Naive thymus-derived CD8-positive, alpha-beta T cell (primary cell): ENCODE results near the gene PIN1. TPM values are rescaled to one million over a fixed set of nuclear protein-coding genes. Genes with fewer than 3 reads are reported as not detected.
A peak's percentile ranks its signal among the peaks of the same experiment; 100 is the strongest.
"Not testable (repeated sequence)": the region's sequence is repeated elsewhere in the genome, so short reads cannot be mapped to it uniquely, and the experiment has no call there.

Experiments used
- ATAC-seq, 2 donors: fragments of 150-1000 bp; cut with Tn5 transposase in 1 of 2; sonication (Bioruptor Pico), chemical (Tn5 transposase) in 1 of 2; 1 replicate in 1 of 2; 2 replicates in 1 of 2; pipeline ENCODE4 v1.10.0; 2021; ENCODE audit warnings: mild to moderate bottlenecking in 2 of 2, moderate library complexity in 2 of 2
- POLR2A ChIA-PET: fragments of 350-600 bp; sonication (Branson Sonifier 250); formaldehyde crosslinking; loops from one replicate; lab custom pipeline; 2021; ENCODE audit warnings: antibody characterized with exemption; lab: Charles Lee
- DNase-seq, 10 donors: peaks; one replicate each; pipeline versions ENCODE4 v3.0.0 to v3.0.0-alpha.2; 2020 to 2022
- H3K27ac Mint-ChIP-seq, 10 donors: one replicate each; pipeline ENCODE4 v1.8.0; 2020 to 2022; ENCODE audit warnings: mild to moderate bottlenecking in 10 of 10, mixed read lengths in 10 of 10, moderate library complexity in 4 of 10, inconsistent platforms in 1 of 10
- H3K27me3 Mint-ChIP-seq, 5 donors: one replicate each; pipeline ENCODE4 v1.8.0; 2021 to 2022; ENCODE audit warnings: mixed read lengths in 5 of 5
- H3K36me3 Mint-ChIP-seq, 3 donors: one replicate each; pipeline ENCODE4 v1.8.0; 2020 to 2022; ENCODE audit warnings: mixed read lengths in 3 of 3, mild to moderate bottlenecking in 2 of 3, inconsistent platforms in 1 of 3
- H3K4me1 Mint-ChIP-seq, 4 donors: one replicate each; pipeline ENCODE4 v1.8.0; 2021 to 2022; ENCODE audit warnings: mixed read lengths in 4 of 4
- H3K4me3 Mint-ChIP-seq, 10 donors: one replicate each; pipeline ENCODE4 v1.8.0; 2020 to 2022; ENCODE audit warnings: mild to moderate bottlenecking in 10 of 10, mixed read lengths in 10 of 10, moderate library complexity in 6 of 10, inconsistent platforms in 1 of 10
- H3K9me3 Mint-ChIP-seq, 9 donors: one replicate each; pipeline ENCODE4 v1.8.0; 2020 to 2022; ENCODE audit warnings: mixed read lengths in 9 of 9, mild to moderate bottlenecking in 3 of 9, inconsistent platforms in 1 of 9, moderate library complexity in 1 of 9
- polyA plus RNA-seq, 3 donors: library from polyadenylated mRNA; unstranded; fragments of 300-500 nt; fragmentation: Illumina TruSeq; gene quantifications; one replicate each; pipeline ENCODE4 v1.2.3, GENCODE V29; 2021
- total RNA-seq, 8 experiments: library from RNA in 2 of 8; stranded (reverse) in 2 of 8; gene quantifications; one replicate each; pipeline ENCODE4 v1.2.3 and lab custom pipeline; 2021 to 2026

Gene PIN1
- total and polyA plus RNA-seq, 5 experiments from 2014 or later, result 63.3 to 126 (median 85.3) TPM

- H3K4me1 Mint-ChIP-seq, result peaks cover 10 to 53% (median 26%) of the 10 kb centered on the region in 4 donors
- POLR2A ChIA-PET, H3K27ac Mint-ChIP-seq, H3K4me3 Mint-ChIP-seq, H3K9me3 Mint-ChIP-seq, DNase-seq, H3K27me3 Mint-ChIP-seq, ATAC-seq: not testable (repeated sequence)
- peaks cover 0 to 70% (median 24%) of the 10 kb centered on the region in 3 donors for H3K36me3 Mint-ChIP-seq
Observed at GRCh38 chr19:9843626-9844273, 8.6 kb downstream of the PIN1 start.

- peaks cover 0 to 41% (median 12%) of the 10 kb centered on the region in 3 donors for H3K36me3 Mint-ChIP-seq
- H3K4me1 Mint-ChIP-seq, result peaks cover 12 to 48% (median 22%) of the 10 kb centered on the region in 4 donors
- H3K27ac Mint-ChIP-seq, result peak overlapping the region in 6 of 10 donors; percentile 52 to 90 (median 78)
- no peak overlapping the region for H3K4me3 Mint-ChIP-seq
- H3K27me3 Mint-ChIP-seq, result no peaks in the 10 kb centered on the region
- POLR2A ChIA-PET, result interaction anchor here (0.9 to 4.1 kb wide), 2 partner anchors 11 to 31 kb away, joined by 3 to 15 read pairs; no protein-coding TSS in a partner anchor
- DNase-seq, result peak in 3 of 10 donors; percentile 22 to 28 (median 27)
- ATAC-seq, result peak; percentile 46 to 68
- H3K9me3 Mint-ChIP-seq, result no peaks in the 10 kb centered on the region
Observed at GRCh38 chr19:9847087-9847671, 12.1 kb downstream of the PIN1 start.

DNA sequence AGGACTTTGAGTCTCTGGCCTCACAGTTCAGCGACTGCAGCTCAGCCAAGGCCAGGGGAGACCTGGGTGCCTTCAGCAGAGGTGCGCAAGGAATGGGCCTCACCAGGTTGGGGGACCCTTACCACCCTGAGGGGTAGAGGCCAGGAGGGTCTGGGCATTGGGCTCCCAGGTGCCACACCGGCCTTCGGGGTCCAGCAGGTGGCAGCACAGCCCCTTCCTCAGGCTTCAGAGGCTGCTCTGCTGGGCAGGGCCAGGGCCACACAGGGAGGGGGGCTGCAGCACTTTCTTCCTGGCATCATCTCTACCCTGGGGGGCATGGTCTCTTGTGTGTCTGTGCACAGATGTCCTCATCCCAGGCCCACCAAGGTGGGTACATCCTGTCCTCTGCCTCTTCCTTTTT is 12.9 kb downstream of the PIN1 start:
- ATAC-seq, result peak; percentile 61 to 71
- POLR2A ChIA-PET, result interaction anchor here (0.9 to 4.1 kb wide), 3 partner anchors 10 to 39 kb away, joined by 3 to 15 read pairs (median 3); no protein-coding TSS in a partner anchor

DNA sequence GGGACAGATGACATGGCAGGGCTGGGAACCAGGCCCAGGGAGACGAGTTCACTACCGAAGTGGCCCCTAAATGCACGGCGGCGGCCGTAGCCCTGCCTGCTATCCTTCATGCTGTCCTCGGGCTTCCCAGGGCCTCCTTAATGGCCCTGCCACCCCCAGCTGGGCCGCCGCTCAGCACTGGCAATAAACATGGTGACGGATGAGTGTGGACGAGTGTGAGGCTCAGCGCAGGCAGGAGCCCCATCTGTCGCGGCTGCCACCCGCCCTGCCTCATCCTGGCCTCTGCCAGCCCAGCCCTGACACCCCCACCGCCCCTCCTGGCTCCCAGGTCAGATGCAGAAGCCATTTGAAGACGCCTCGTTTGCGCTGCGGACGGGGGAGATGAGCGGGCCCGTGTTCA is 13.6 kb downstream of the PIN1 start:
- ATAC-seq (no peak), DNase-seq (no peak)
- Mint-ChIP-seq H3K27ac (peak overlapping the region in 4 of 10 donors; percentile 25 to 56 (median 36)), H3K4me1 (peaks cover 17 to 58% (median 28%) of the 10 kb centered on the region in 4 donors), H3K27me3 (no peaks in the 10 kb centered on the region), H3K36me3 (peaks cover 2 to 42% (median 4%) of the 10 kb centered on the region in 3 donors), H3K4me3 (no peak overlapping the region), H3K9me3 (no peaks in the 10 kb centered on the region)
- POLR2A ChIA-PET, result interaction anchor here (0.9 to 4.1 kb wide), 2 partner anchors 9 to 38 kb away, joined by 3 to 15 read pairs; no protein-coding TSS in a partner anchor

More for the DNA sequence above, 12.9 kb downstream of the PIN1 start:
- H3K4me1 Mint-ChIP-seq, result peaks cover 16 to 54% (median 26%) of the 10 kb centered on the region in 4 donors
- H3K36me3 Mint-ChIP-seq, result peaks cover 0 to 42% (median 11%) of the 10 kb centered on the region in 3 donors
- H3K9me3 Mint-ChIP-seq, result no peaks in the 10 kb centered on the region
- no peak overlapping the region for H3K4me3 Mint-ChIP-seq
- H3K27me3 Mint-ChIP-seq, result no peaks in the 10 kb centered on the region
- DNase-seq, result peak; percentile 16 to 68 (median 38)
- peak overlapping the region in 7 of 10 donors; percentile 25 to 90 (median 60) for H3K27ac Mint-ChIP-seq

GRCh38 chr19:9849791-9850190 is 14.7 kb downstream of the PIN1 start:
- DNase-seq (no peak), ATAC-seq (no peak)
- peaks cover 5 to 38% (median 6%) of the 10 kb centered on the region in 3 donors for H3K36me3 Mint-ChIP-seq
- no peak overlapping the region for H3K4me3 Mint-ChIP-seq
- POLR2A ChIA-PET, result interaction anchor here (4.1 kb wide), 1 partner anchor 8 kb away, joined by 15 read pairs; no protein-coding TSS in a partner anchor
- peaks cover 19 to 67% (median 34%) of the 10 kb centered on the region in 4 donors for H3K4me1 Mint-ChIP-seq
- H3K27ac Mint-ChIP-seq, result peak overlapping the region in 3 of 10 donors; percentile 7 to 28 (median 18)
- no peaks in the 10 kb centered on the region for H3K27me3 Mint-ChIP-seq
- no peaks in the 10 kb centered on the region for H3K9me3 Mint-ChIP-seq

GRCh38 chr19:9850235-9850959 is 15.3 kb downstream of the PIN1 start:
- POLR2A ChIA-PET, result interaction anchor here (4.1 kb wide), 1 partner anchor 8 kb away, joined by 15 read pairs; no protein-coding TSS in a partner anchor

GRCh38 chr19:9854282-9854846 is 19.2 kb downstream of the PIN1 start:
- Mint-ChIP-seq H3K4me3 (peak overlapping the region in 5 of 10 donors; percentile 26 to 69 (median 33)), H3K27me3 (no peaks in the 10 kb centered on the region), H3K36me3 (peaks cover 5 to 26% (median 12%) of the 10 kb centered on the region in 3 donors), H3K4me1 (peaks cover 33 to 76% (median 48%) of the 10 kb centered on the region in 4 donors), H3K9me3 (no peaks in the 10 kb centered on the region), H3K27ac (peak overlapping the region in 5 of 10 donors; percentile 27 to 81 (median 39))
- DNase-seq (peak in 1 of 10 donors; percentile 53), ATAC-seq (no peak)
- POLR2A ChIA-PET, result no interaction called here

More at GRCh38 chr19:9850235-9850959, 15.3 kb downstream of the PIN1 start:
- Mint-ChIP-seq H3K27me3 (no peaks in the 10 kb centered on the region), H3K4me3 (no peak overlapping the region), H3K4me1 (peaks cover 19 to 64% (median 34%) of the 10 kb centered on the region in 4 donors), H3K36me3 (peaks cover 5 to 32% (median 6%) of the 10 kb centered on the region in 3 donors), H3K9me3 (no peaks in the 10 kb centered on the region), H3K27ac (peak overlapping the region in 5 of 10 donors; percentile 17 to 79 (median 57))
- no peak for ATAC-seq
- DNase-seq, result no peak

- Mint-ChIP-seq H3K4me3 (peak overlapping the region; percentile 90 to 99 (median 95)), H3K4me1 (peaks cover 36 to 92% (median 62%) of the 10 kb centered on the region in 4 donors), H3K27ac (peak overlapping the region; percentile 92 to 99 (median 98)), H3K36me3 (peaks cover 5 to 26% (median 12%) of the 10 kb centered on the region in 3 donors), H3K27me3 (no peaks in the 10 kb centered on the region), H3K9me3 (no peaks in the 10 kb centered on the region)
- DNase-seq (no peak), ATAC-seq (no peak)
- POLR2A ChIA-PET, result interaction anchor here (1.1 to 3.5 kb wide), 5 partner anchors 9 to 88 kb away, joined by 4 to 15 read pairs (median 9); partner anchors contain the start of genes UBL5 and ZNF846
Observed at GRCh38 chr19:9856609-9857008, 21.5 kb downstream of the PIN1 start.

DNA sequence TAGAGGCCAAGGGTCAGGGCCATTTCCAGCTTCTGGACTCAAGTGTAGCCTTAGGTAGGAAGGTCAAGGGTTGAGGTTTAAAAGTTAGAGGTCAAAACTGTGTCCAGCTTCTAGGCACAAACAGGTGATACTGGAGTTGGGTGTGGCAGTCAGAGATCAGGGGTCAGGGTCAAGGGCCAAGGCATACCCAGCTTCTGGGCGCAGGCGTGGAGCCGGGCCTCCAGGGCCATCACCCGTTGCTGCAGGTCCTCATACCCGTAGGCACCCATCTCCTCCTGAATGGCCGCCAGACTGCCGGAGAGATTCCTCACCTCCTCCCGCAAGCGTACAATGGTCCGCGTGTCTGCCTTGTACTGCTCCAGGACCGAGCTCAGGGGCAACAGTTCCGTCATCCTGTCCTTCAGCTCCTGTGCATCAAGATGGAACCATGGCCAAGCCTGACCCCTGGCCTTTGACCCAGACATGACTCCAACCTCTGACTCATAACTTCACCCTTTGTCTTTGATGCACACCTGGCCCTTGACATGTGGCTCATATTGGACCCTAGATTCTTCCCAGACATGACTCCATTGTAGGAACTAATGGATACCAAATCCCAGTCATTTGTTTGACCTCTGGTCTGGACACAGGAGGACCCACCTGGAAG is 22.1 kb downstream of the PIN1 start:
- ATAC-seq (peak in 1 of 2 donors; percentile 16), DNase-seq (no peak)
- H3K9me3 Mint-ChIP-seq, result no peaks in the 10 kb centered on the region
- H3K27ac Mint-ChIP-seq, result peak overlapping the region; percentile 94 to 99 (median 98)
- no peaks in the 10 kb centered on the region for H3K27me3 Mint-ChIP-seq
- peaks cover 38 to 92% (median 67%) of the 10 kb centered on the region in 4 donors for H3K4me1 Mint-ChIP-seq
- peaks cover 5 to 23% (median 12%) of the 10 kb centered on the region in 3 donors for H3K36me3 Mint-ChIP-seq
- POLR2A ChIA-PET, result interaction anchor here (0.5 to 3.5 kb wide), 12 partner anchors 8 to 451 kb away, joined by 3 to 15 read pairs (median 6); partner anchors contain the start of genes FBXL12, PIN1, UBL5 and ZNF846
- H3K4me3 Mint-ChIP-seq, result peak overlapping the region; percentile 90 to 99 (median 95)

DNA sequence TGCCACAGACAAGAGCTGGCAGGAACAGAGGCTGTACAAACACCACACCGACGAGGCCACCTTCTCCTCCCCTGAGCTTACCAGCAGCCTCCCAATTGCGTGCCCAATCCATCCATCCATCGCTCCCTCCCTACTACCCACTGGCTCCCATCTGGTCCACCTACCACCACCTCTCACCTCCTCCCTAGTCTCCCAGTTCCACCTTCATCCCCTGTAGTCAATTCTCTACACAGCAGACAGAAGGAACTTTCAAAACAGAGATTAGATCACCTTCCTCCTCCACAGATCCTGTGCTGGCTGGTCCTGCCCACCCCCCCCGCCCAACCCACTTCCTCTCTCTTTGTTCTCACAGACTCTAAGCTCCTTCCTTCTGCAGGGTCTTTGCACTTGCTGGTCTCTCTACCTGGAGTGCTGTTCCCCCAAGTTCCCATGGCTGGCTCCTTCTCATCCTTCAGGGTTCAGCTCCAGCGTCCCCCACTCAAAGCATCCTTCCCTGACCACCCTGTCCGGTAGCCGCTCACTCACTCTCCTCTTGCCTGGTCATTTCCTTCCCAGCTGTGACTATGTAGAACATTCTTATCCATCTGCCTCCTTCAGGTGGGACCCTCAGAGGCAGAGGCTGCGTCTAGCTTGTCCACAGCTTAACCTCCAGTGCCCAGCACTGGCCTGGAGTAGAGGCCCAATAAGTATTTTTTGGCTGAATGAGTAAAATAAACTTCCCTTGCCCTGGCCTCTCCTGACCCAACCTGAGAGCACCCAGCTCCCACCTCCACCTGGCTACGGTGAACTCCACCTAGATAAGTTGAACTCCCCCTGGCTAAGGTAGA is 23.0 kb downstream of the PIN1 start:
- peak overlapping the region; percentile 90 to 99 (median 95) for H3K4me3 Mint-ChIP-seq
- peak in 5 of 10 donors; percentile 21 to 62 (median 51) for DNase-seq
- POLR2A ChIA-PET, result interaction anchor here (0.5 to 3.5 kb wide), 16 partner anchors 8 to 452 kb away, joined by 3 to 15 read pairs (median 4); partner anchors contain the start of genes FBXL12, PIN1 and UBL5

More for the DNA sequence above, 23.0 kb downstream of the PIN1 start:
- no peaks in the 10 kb centered on the region for H3K9me3 Mint-ChIP-seq
- H3K36me3 Mint-ChIP-seq, result peaks cover 5 to 15% (median 12%) of the 10 kb centered on the region in 3 donors
- no peaks in the 10 kb centered on the region for H3K27me3 Mint-ChIP-seq
- H3K4me1 Mint-ChIP-seq, result peaks cover 39 to 92% (median 72%) of the 10 kb centered on the region in 4 donors
- peak overlapping the region; percentile 94 to 99 (median 98) for H3K27ac Mint-ChIP-seq
- peak; percentile 84 to 88 for ATAC-seq
